Uterus (tissue), 4 donors: ENCODE measurements around the gene MPO. TPM values are rescaled to one million over a fixed set of nuclear protein-coding genes. Genes with fewer than 3 reads are reported as not detected.

Experiments used
- DNase-seq, 2 donors: peaks; one replicate each; pipeline ENCODE4 v3.0.0-alpha.2; 2019 to 2020
- H3K27ac ChIP-seq, 2 donors: fragments of 200-600 bp; sonication (generic); 1 replicate in 1 of 2; 2 replicates in 1 of 2; pipeline ENCODE4 v1.5.1; 2016 to 2018
- H3K27me3 ChIP-seq, 2 donors: fragments of 200-600 bp; sonication (generic); one replicate each; pipeline ENCODE4 v1.5.1; 2018 to 2019; ENCODE audit warnings: control low read depth in 1 of 2
- H3K36me3 ChIP-seq, 2 donors: fragments of 200-600 bp; sonication (generic); one replicate each; pipeline ENCODE4 v1.5.1; 2019; ENCODE audit warnings: control low read depth in 1 of 2
- H3K4me1 ChIP-seq, 2 donors: fragments of 200-600 bp; sonication (generic); one replicate each; pipeline ENCODE4 v1.5.1; 2018 to 2019; ENCODE audit warnings: control low read depth in 1 of 2
- H3K4me3 ChIP-seq, 2 donors: fragments of 200-600 bp; sonication (generic); 1 replicate in 1 of 2; 2 replicates in 1 of 2; pipeline ENCODE4 v1.5.1; 2018 to 2019; ENCODE audit warnings: mild to moderate bottlenecking in 1 of 2
- H3K9me3 ChIP-seq, 2 donors: fragments of 200-600 bp; sonication (generic); one replicate each; pipeline ENCODE4 v1.5.1; 2019; ENCODE audit warnings: control low read depth in 1 of 2
- POLR2A ChIP-seq, 2 donors: fragments of 450-650 bp; IDR thresholded peaks; one replicate each; pipeline ENCODE4 v1.6.1; 2016; ENCODE audit warnings: antibody characterized with exemption in 2 of 2, mild to moderate bottlenecking in 1 of 2, moderate library complexity in 1 of 2
- intact Hi-C: fragments of 100-400 bp; cut with DNase I; formaldehyde crosslinking; loops from one replicate; pipeline ENCODE4 v1.15.1; 2023; ENCODE audit warnings: low total_unique reads
- total RNA-seq, 4 donors: library from RNA; depleted of rRNA in 3 of 4; stranded (reverse); fragments of >200 nt in 3 of 4; gene quantifications; one replicate each; pipeline versions ENCODE4 v1.1.0 to v1.2.4, GENCODE V29; 2014 to 2023
- TF ChIP-seq, protein P1 (sequence below), 4 experiments: fragments of 200-600 bp in 2 of 4; fragments of 450-650 bp in 2 of 4; sonication (generic) in 2 of 4; IDR thresholded peaks; one replicate each; pipeline ENCODE4 v1.5.1; 2016 to 2019; ENCODE audit warnings: antibody characterized with exemption in 4 of 4, mild to moderate bottlenecking in 2 of 4, moderate library complexity in 1 of 4
- donor health status: DM: yes; HTN: yes; CAD: no.

MPO gene
- total RNA-seq, 4 donors from 2014 or later: 0.79 to 21.7 TPM; not detected in 2

DNA sequence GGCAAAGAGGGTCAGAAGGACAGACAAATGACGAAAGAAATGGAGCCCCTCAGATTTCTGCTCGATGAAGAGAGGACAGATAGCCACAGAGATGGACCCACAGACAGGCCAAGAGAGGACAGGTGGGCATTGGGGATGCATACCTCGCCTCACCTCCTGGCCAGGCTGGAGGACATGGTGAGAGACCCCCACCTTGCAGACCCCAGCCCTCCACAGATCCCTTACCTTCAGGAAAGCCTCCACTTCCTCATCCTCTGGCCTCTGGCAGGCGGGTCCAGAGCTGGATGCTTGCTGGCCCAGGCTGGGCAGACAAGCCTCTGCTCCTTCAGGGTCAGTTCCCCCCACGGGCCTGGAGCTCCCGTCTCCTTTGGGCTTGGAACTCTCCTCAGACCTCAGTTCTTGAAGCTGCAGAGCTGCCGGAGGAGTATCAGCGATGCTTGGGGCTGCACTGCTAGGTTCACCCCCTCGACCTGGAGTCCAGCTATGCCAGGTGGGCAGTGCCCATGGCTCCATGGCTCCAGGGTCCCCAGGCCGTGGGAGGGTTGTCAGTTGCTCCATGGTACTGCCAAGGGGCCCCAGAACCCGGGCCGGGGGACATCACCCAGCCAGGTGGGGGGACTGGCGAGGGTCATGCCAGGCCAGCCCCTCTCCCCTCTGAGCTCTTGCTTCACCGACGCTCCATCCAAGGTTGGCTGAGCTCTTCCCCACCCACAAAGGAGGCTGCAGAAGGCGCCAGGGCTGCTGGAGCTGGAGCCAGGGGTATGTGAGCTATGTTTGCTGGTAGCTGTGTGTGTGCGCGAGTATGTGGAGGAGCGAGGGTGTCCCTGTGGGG, 46.8 kb upstream of the MPO start:
- H3K4me3 ChIP-seq: no peak overlapping the region
- DNase-seq: no peak
- intact Hi-C loops: no loop called here

DNA sequence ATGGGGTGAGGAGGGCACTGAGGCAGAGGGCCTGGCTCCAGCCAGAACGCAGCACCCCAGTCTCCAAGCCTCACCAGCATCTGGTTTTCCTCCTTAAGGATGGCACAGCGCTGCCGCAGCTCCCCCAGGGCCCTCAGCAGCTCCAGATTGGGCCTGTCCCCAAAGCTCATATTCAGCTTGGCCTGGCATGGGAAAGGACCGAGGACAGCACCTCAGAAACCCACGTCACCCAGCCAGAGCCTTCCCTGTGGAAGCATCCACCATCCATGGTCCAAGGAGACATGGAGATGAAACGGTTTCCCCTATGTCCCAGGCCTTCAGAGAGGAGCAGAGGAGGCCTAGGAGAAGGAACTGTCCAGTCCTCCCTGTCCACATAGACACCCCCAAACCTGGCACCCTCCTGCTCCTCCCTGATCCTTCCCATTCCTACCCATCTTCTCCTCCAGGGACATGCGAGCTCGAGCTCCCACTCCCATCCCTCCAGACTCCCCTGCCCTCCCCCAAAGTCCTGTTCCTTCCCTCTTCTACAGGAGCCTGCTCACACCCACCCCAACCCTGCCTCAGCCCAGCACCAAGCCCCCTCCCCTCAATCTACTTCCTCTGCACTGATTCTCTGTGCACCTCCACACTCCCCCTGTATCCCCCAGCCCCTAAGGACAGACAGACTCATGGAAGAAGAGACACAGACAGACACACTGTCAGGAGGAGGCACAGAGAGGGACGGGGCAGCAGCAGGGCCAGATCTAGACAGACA, 46.1 kb upstream of the MPO start:
- H3K27me3 ChIP-seq: no peaks in the 10 kb centered on the region
- intact Hi-C loops: no loop called here
- no peak for DNase-seq
- no peaks in the 10 kb centered on the region for H3K4me1 ChIP-seq
- TF ChIP-seq, protein P1, sequence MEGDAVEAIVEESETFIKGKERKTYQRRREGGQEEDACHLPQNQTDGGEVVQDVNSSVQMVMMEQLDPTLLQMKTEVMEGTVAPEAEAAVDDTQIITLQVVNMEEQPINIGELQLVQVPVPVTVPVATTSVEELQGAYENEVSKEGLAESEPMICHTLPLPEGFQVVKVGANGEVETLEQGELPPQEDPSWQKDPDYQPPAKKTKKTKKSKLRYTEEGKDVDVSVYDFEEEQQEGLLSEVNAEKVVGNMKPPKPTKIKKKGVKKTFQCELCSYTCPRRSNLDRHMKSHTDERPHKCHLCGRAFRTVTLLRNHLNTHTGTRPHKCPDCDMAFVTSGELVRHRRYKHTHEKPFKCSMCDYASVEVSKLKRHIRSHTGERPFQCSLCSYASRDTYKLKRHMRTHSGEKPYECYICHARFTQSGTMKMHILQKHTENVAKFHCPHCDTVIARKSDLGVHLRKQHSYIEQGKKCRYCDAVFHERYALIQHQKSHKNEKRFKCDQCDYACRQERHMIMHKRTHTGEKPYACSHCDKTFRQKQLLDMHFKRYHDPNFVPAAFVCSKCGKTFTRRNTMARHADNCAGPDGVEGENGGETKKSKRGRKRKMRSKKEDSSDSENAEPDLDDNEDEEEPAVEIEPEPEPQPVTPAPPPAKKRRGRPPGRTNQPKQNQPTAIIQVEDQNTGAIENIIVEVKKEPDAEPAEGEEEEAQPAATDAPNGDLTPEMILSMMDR (IDR thresholded peaks at IDR 0.05): no peak
- no peak for TF ChIP-seq POLR2A (IDR thresholded peaks at IDR 0.05)
- no peak overlapping the region for H3K27ac ChIP-seq
- no peak overlapping the region for H3K4me3 ChIP-seq
- H3K36me3 ChIP-seq: no peaks in the 10 kb centered on the region
- H3K9me3 ChIP-seq: no peaks in the 10 kb centered on the region

More for the DNA sequence above, 46.8 kb upstream of the MPO start:
- Histone ChIP-seq H3K4me1 (no peaks in the 10 kb centered on the region), H3K27me3 (no peaks in the 10 kb centered on the region), H3K9me3 (no peaks in the 10 kb centered on the region), H3K36me3 (no peaks in the 10 kb centered on the region), H3K27ac (no peak overlapping the region)
- TF ChIP-seq, protein P1 (IDR thresholded peaks at IDR 0.05): no peak

DNA sequence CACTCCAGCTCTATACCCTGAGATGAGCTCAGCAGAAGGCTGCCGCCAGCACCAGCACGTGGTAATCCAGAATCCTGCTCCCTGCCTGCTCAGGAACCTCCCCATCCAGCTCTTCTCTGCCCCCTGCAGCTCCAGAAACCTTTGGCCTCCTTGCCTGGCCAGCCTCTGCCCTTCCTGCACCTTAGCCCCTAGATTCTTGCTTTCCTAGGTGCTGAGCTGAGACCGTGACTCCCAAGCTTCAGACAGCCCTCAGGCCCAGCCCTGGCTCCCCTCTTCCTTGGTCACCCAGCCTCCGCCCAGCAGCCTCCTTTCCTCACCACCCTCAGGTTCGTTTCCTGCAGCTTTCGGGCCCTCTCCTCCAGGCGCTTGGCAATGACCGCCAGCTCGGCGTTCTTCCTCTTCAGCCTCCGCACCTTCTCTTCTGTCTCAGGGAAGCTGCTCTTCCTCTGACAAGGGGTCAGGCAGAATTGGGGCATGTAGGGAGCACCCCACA, 45.3 kb upstream of the MPO start:
- H3K27ac ChIP-seq: no peak overlapping the region
- H3K36me3 ChIP-seq: no peaks in the 10 kb centered on the region
- TF ChIP-seq POLR2A (IDR thresholded peaks at IDR 0.05): no peak
- TF ChIP-seq, protein P1 (IDR thresholded peaks at IDR 0.05): no peak
- intact Hi-C loops: no loop called here
- no peak overlapping the region for H3K4me3 ChIP-seq
- no peaks in the 10 kb centered on the region for H3K27me3 ChIP-seq
- no peaks in the 10 kb centered on the region for H3K9me3 ChIP-seq
- no peak for DNase-seq
- H3K4me1 ChIP-seq: no peaks in the 10 kb centered on the region

DNA sequence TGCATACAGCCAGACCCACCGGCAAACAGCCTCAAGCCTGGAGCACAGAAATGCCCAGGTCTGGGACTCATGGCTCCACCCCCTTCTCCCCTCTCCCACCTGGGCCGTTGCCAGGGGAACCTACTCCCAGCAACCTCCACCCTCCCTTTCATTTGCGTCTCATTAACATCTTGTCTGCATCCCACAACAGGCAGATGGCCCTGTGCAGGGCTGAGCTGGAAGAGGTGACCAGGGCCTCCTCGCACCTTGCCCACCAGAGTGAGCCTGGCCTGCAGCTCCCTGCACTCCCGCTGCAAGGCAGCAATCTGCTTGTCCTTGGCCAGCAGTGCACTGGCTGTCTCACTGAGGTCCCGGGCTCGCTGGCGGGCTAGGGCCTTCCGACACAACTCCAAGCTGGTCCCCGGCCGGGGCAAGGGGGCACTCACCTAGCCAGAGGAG, 44.6 kb upstream of the MPO start:
- TF ChIP-seq, protein P1 (IDR thresholded peaks at IDR 0.05): no peak
- TF ChIP-seq POLR2A (IDR thresholded peaks at IDR 0.05): no peak
- Histone ChIP-seq H3K36me3 (no peaks in the 10 kb centered on the region), H3K9me3 (no peaks in the 10 kb centered on the region), H3K27me3 (no peaks in the 10 kb centered on the region), H3K4me1 (no peaks in the 10 kb centered on the region), H3K4me3 (peak overlapping the region in 1 of 2 donors; percentile 75), H3K27ac (no peak overlapping the region)
- intact Hi-C loops: no loop called here
- no peak for DNase-seq
